ENCODE results near the gene HLA-DMA.

DNA sequence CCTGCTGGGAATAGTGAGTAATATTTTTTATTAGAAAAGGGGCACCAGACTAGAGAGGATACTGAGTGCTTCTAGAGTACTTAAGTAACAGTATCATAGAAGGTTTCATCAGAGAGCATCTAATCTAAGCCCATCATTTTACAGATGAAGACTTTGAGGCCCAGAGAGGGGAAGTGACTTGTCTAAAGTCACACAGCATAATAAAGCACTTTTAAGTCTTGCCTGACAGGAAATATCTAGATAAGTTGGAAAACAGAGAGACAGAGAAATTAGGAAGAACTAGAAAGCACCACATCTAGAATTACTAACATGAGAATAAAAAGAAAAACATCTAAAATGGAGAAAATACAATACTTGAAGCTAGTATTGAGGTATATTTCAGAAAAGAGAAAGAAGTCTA is 6.0 kb downstream of the HLA-DMA start:
- TF ChIP-seq CTCF (IDR thresholded peaks at IDR 0.05) (no peak), REST (IDR thresholded peaks at IDR 0.05; ENCODE audit: insufficient read depth in 1 of 2, low read depth in 2 of 2, low read length in 1 of 2) (no peak), POLR2AphosphoS5 (IDR thresholded peaks at IDR 0.05; ENCODE audit: low read depth, low read length) (no peak), SIN3A (IDR thresholded peaks at IDR 0.05; ENCODE audit: borderline replicate concordance, insufficient read depth, low read depth, low read length) (no peak)
